ENCODE results near the gene CD36.
"Not testable (repeated sequence)": the region's sequence is repeated elsewhere in the genome, so short reads cannot be mapped to it uniquely, and the experiment has no call there.

DNA sequence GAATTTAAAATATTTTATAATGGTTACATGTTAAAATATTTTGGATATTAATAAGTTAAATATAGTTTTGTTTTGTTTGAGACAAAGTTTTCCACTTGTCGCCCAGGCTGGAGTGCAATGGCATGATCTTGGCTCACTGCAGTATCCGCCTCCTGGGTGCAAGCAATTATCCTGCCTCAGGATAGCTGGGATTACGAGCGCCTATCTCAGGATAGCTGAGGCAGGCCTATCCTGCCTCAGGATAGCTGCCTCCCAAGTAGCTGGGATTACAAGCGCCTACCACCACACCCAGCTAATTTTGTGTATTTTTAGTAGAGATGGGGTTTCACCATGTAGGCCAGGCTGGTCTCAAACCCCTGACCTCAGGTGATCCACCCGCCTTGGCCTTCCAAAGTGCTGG is 30.9 kb downstream of the CD36 start:
- TF ChIP-seq EZH2 (IDR thresholded peaks at IDR 0.05); ATF3 (IDR thresholded peaks at IDR 0.05); CTCF (IDR thresholded peaks at IDR 0.05 in 2 of 3, conservative IDR thresholded peaks at IDR 0.05 in 1 of 3; ENCODE audit: borderline replicate concordance in 1 of 3, insufficient read depth in 1 of 3, low read depth in 2 of 3, low read length in 2 of 3); EZH2phosphoT487 (IDR thresholded peaks at IDR 0.05; ENCODE audit: borderline replicate concordance): not testable (repeated sequence)
- TF ChIP-seq, protein P1, sequence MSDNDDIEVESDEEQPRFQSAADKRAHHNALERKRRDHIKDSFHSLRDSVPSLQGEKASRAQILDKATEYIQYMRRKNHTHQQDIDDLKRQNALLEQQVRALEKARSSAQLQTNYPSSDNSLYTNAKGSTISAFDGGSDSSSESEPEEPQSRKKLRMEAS (IDR thresholded peaks at IDR 0.05) = not testable (repeated sequence)
- TF ChIP-seq, protein P2, sequence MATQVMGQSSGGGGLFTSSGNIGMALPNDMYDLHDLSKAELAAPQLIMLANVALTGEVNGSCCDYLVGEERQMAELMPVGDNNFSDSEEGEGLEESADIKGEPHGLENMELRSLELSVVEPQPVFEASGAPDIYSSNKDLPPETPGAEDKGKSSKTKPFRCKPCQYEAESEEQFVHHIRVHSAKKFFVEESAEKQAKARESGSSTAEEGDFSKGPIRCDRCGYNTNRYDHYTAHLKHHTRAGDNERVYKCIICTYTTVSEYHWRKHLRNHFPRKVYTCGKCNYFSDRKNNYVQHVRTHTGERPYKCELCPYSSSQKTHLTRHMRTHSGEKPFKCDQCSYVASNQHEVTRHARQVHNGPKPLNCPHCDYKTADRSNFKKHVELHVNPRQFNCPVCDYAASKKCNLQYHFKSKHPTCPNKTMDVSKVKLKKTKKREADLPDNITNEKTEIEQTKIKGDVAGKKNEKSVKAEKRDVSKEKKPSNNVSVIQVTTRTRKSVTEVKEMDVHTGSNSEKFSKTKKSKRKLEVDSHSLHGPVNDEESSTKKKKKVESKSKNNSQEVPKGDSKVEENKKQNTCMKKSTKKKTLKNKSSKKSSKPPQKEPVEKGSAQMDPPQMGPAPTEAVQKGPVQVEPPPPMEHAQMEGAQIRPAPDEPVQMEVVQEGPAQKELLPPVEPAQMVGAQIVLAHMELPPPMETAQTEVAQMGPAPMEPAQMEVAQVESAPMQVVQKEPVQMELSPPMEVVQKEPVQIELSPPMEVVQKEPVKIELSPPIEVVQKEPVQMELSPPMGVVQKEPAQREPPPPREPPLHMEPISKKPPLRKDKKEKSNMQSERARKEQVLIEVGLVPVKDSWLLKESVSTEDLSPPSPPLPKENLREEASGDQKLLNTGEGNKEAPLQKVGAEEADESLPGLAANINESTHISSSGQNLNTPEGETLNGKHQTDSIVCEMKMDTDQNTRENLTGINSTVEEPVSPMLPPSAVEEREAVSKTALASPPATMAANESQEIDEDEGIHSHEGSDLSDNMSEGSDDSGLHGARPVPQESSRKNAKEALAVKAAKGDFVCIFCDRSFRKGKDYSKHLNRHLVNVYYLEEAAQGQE (IDR thresholded peaks at IDR 0.05; ENCODE audit: low read depth) = not testable (repeated sequence)
